Panc1 (cell line): ENCODE data around the gene DYNC1LI1.

Source experiments
- CTCF ChIP-seq: fragments of 450-650 bp; IDR thresholded peaks from 2 replicates; pipeline ENCODE4 v1.5.1; 2017; ENCODE audit warnings: mild to moderate bottlenecking
- POLR2AphosphoS5 ChIP-seq: IDR thresholded peaks from 2 replicates; pipeline ENCODE4 v1.6.1; 2012; ENCODE audit warnings: mild to moderate bottlenecking, low read depth, low read length, moderate library complexity
- REST ChIP-seq, 2 experiments: IDR thresholded peaks; 2 replicates each; pipeline ENCODE4 v1.6.1; 2011 to 2012; ENCODE audit warnings: low read depth in 2 of 2, control low read depth in 1 of 2, low read length in 1 of 2, mild to moderate bottlenecking in 1 of 2, moderate library complexity in 1 of 2; ENCODE audit not compliant: insufficient read depth in 1 of 2
- SIN3A ChIP-seq: IDR thresholded peaks from 2 replicates; pipeline ENCODE4 v1.6.1; 2012; ENCODE audit warnings: low read depth, mild to moderate bottlenecking, low read length, moderate library complexity, borderline replicate concordance; ENCODE audit not compliant: insufficient read depth
- TCF7L2 ChIP-seq: IDR thresholded peaks from 2 replicates; pipeline ENCODE4 v1.6.1; 2011; ENCODE audit warnings: mild to moderate bottlenecking, low read depth, low read length, inconsistent platforms

GRCh38 chr3:32557640-32558352, 12.9 kb downstream of the DYNC1LI1 start:
- no peak for TF ChIP-seq CTCF
- no peak for TF ChIP-seq REST (IDR thresholded peaks at IDR 0.05; ENCODE audit: insufficient read depth in 1 of 2, low read depth in 2 of 2, low read length in 1 of 2)
- no peak for TF ChIP-seq TCF7L2
- TF ChIP-seq POLR2AphosphoS5: no peak
- no peak for TF ChIP-seq SIN3A
